Cardiac muscle cell (in vitro differentiated cells and primary cell): Measurements from ENCODE around the gene NLGN4X. TPM values are rescaled to one million over a fixed set of nuclear protein-coding genes. Genes with fewer than 3 reads are reported as not detected.

Experiments
- DNase-seq, 2 donors: peaks; one replicate each; pipeline versions ENCODE4 v3.0.0 to v3.0.0-alpha.2; 2010 to 2017; ENCODE audit warnings: low read depth in 1 of 2, low spot score in 1 of 2
- H3K27ac ChIP-seq: fragments of 200-600 bp; sonication (generic); 2 replicates; pipeline ENCODE4 v1.5.1; 2016
- H3K27me3 ChIP-seq: fragments of 200-600 bp; sonication (generic); 2 replicates; pipeline ENCODE4 v1.6.0; 2016; ENCODE audit warnings: control low read depth
- H3K36me3 ChIP-seq: fragments of 200-600 bp; sonication (generic); 2 replicates; pipeline ENCODE4 v1.5.1; 2016; ENCODE audit warnings: control low read depth
- H3K4me1 ChIP-seq: fragments of 200-600 bp; sonication (generic); 2 replicates; pipeline ENCODE4 v1.8.1; 2017; ENCODE audit warnings: low read depth, mild to moderate bottlenecking, mixed run types
- H3K4me3 ChIP-seq: fragments of 200-600 bp; sonication (generic); 2 replicates; pipeline ENCODE4 v1.5.1; 2016; ENCODE audit warnings: mild to moderate bottlenecking
- H3K9me3 ChIP-seq: fragments of 200-600 bp; sonication (generic); 2 replicates; pipeline ENCODE4 v1.5.1; 2017; ENCODE audit warnings: low read depth, mild to moderate bottlenecking, control low read depth
- polyA plus RNA-seq: library from polyadenylated mRNA; unstranded; fragments of >200 nt; fragmentation: Nextera tagmentation; extraction: Ambion mirVana; gene quantifications from 2 replicates; pipeline ENCODE4 v1.2.1, GENCODE V29; 2016
- total RNA-seq: library from RNA; depleted of rRNA; stranded (reverse); fragments of >200 nt; gene quantifications from 2 replicates; pipeline ENCODE4 v1.2.3, GENCODE V29; 2016
- TF ChIP-seq, protein P1 (sequence below): IDR thresholded peaks from 2 replicates; pipeline ENCODE4 v1.5.1; 2012; ENCODE audit warnings: low read depth, mild to moderate bottlenecking, low read length

The NLGN4X gene
- total and polyA plus RNA-seq, 2 experiments from 2014 or later, result 4.2 to 6.9 TPM

DNA sequence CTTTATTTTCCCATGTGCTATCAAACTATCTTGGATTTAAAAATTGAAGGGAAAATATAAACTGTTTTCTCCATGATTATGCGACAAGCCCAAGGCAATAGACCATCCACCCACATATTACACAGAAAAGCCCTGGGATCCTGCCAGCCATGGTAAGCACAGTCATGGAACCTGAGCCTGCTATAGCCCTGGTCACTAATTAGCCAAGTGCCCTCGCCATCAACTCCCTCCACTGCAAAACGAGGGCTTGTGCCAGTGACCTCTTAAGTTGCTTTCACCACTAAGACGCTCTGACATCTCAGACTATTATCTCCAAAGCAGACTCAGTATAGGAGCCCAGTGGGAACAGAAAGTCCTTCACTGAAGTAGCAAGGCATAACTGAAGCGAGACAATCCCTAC is 69.2 kb downstream of the NLGN4X start:
- peak in 1 of 2 donors; percentile 29 for DNase-seq

DNA sequence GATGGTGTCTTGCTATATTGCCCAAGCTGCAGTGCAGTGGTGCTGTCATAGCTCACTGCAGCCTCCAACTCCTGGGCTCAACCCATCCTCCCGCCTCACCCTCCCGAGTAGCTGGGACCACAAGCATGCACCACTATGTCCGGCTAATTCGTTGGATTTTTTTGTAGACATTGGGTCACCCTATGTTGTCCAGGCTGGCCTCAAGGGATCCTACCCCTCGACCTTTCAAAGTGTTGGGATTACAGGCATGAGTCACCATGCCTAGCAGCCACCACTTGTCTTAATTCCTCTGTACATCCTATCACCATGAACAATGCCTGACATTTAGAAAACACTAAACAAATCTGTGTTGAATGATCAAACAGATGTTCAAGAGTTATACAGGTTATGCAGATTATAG is 76.7 kb downstream of the NLGN4X start:
- TF ChIP-seq, protein P1, sequence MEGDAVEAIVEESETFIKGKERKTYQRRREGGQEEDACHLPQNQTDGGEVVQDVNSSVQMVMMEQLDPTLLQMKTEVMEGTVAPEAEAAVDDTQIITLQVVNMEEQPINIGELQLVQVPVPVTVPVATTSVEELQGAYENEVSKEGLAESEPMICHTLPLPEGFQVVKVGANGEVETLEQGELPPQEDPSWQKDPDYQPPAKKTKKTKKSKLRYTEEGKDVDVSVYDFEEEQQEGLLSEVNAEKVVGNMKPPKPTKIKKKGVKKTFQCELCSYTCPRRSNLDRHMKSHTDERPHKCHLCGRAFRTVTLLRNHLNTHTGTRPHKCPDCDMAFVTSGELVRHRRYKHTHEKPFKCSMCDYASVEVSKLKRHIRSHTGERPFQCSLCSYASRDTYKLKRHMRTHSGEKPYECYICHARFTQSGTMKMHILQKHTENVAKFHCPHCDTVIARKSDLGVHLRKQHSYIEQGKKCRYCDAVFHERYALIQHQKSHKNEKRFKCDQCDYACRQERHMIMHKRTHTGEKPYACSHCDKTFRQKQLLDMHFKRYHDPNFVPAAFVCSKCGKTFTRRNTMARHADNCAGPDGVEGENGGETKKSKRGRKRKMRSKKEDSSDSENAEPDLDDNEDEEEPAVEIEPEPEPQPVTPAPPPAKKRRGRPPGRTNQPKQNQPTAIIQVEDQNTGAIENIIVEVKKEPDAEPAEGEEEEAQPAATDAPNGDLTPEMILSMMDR, result no peak
- no peaks in the 10 kb centered on the region for H3K4me1 ChIP-seq
- H3K9me3 ChIP-seq, result no peaks in the 10 kb centered on the region
- H3K27me3 ChIP-seq, result no peaks in the 10 kb centered on the region
- no peak overlapping the region for H3K4me3 ChIP-seq
- H3K27ac ChIP-seq, result no peak overlapping the region
- no peak for DNase-seq
- no peaks in the 10 kb centered on the region for H3K36me3 ChIP-seq

More for the DNA sequence above, 69.2 kb downstream of the NLGN4X start:
- TF ChIP-seq, protein P1, result no peak
- H3K4me3 ChIP-seq, result no peak overlapping the region
- H3K9me3 ChIP-seq, result no peaks in the 10 kb centered on the region
- peak overlapping the region; percentile 51 for H3K27ac ChIP-seq
- no peaks in the 10 kb centered on the region for H3K4me1 ChIP-seq
- no peaks in the 10 kb centered on the region for H3K27me3 ChIP-seq
- no peaks in the 10 kb centered on the region for H3K36me3 ChIP-seq

DNA sequence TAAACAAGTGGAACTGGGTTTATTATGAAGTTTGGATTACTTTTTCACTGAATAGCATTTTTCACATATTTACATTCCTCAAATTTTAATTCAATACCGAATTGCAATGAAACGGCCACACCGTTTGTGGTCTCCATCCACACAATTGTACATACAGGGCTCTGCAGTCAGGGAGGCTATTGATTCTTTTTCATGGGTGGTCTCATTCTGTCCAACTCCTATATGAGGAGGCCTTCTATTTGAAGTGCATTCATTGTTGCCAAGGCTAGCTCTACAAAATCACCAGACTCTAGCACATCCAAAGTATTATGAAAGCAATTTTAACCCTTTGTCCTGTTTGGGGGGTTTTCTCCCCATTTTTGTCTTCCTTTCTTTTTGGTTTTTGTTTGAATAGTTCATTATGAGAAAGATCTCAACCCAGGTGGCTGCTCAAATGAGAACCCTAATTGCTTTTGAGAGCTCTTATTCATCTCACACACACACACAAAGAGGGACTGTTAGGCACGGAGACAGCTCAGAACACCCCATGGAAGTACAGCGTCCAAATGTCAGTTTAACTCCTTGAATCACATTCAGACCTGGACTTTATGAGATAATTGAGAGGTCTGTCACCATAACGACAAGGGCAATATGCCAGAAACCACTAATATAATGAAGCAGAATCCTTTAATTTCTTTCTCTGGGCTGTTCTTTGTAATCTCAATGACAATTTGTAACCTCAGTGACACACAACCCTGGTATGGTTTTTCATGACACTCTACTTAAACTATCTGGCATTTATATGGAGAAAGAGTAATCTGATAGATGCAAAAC is 79.4 kb downstream of the NLGN4X start:
- H3K27me3 ChIP-seq, result no peaks in the 10 kb centered on the region
- no peak overlapping the region for H3K27ac ChIP-seq
- TF ChIP-seq, protein P1, result no peak
- DNase-seq, result no peak
- no peaks in the 10 kb centered on the region for H3K4me1 ChIP-seq
- H3K36me3 ChIP-seq, result no peaks in the 10 kb centered on the region
- H3K9me3 ChIP-seq, result no peaks in the 10 kb centered on the region
- H3K4me3 ChIP-seq, result no peak overlapping the region

DNA sequence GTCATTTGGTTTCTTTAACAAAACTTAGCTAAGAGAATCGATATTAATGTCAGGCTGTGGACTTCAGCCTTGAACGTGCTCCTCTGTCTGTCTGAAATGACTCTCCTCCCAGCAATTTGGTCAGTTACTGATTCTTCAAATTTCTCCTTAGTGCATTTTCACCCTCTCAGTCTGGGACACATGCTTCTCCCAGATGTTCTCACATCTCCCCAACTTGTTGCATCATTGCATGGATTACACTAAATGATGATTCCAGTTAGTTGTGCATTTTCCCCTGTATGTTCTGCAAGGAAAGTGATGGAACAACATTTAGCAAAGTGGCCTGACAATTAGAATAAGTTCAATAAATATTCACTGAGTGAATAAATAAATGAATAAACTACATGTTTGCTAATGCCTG is 94.4 kb downstream of the NLGN4X start:
- H3K27me3 ChIP-seq, result no peaks in the 10 kb centered on the region
- H3K4me1 ChIP-seq, result peaks cover 3% of the 10 kb centered on the region
- no peak overlapping the region for H3K27ac ChIP-seq
- H3K36me3 ChIP-seq, result no peaks in the 10 kb centered on the region
- TF ChIP-seq, protein P1, result no peak
- no peaks in the 10 kb centered on the region for H3K9me3 ChIP-seq
- no peak for DNase-seq
- no peak overlapping the region for H3K4me3 ChIP-seq

DNA sequence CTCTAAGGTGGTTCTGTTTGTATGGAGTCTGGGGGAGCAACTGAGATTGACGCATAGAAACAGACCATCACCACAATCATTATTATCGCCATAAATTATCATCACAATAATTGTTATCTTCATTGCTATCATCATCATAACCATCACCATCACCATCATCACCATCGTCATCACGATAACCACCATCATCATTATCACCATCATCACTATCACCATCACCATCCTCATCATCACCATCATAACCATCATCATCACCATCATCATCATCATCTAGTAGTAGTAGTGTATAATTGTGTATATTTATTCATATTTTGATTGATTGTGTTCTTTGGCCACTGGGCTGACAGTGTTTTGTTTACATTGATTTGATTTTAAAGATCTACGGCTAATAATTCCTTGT is 95.7 kb downstream of the NLGN4X start:
- no peak for DNase-seq
- peaks cover 3% of the 10 kb centered on the region for H3K4me1 ChIP-seq
- no peaks in the 10 kb centered on the region for H3K36me3 ChIP-seq
- H3K4me3 ChIP-seq, result no peak overlapping the region
- no peaks in the 10 kb centered on the region for H3K9me3 ChIP-seq
- H3K27me3 ChIP-seq, result no peaks in the 10 kb centered on the region
- H3K27ac ChIP-seq, result no peak overlapping the region
- TF ChIP-seq, protein P1, result no peak
